Stimulated activated CD8-positive, alpha-beta memory T cell treated with anti-CD3 and anti-CD28 coated beads, Interleukin-15, amount 100 ng/mL, for 4 hours (primary cell): ENCODE results near the gene ARMC9.
"Not testable (repeated sequence)": the region's sequence is repeated elsewhere in the genome, so short reads cannot be mapped to it uniquely, and the experiment has no call there.

ENCODE experiments used
- DNase-seq, 2 donors: peaks; one replicate each; pipeline ENCODE4 v3.0.0-alpha.2; 2020; ENCODE audit warnings: low read depth in 2 of 2

Gene ARMC9

DNA sequence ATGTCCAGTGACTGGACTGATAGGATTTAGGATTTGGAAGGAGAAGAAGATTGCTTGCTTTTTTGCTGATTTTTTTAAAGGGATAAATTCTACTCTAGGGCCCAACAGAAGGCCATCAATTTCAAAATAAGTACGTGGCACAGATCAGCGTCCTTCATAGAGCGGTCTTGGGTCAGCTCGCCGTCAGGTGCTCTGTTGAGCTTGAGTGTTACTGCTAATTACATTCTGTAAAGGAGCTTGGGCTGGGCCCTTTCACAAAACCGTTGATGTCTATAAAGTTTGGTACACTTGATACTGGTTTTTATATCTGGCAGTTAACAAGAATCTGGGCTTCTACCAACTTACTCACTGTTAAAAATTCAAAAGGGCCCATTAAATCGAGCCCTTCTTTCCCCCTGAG lies 45.4 kb downstream of the ARMC9 start:
- no peak for DNase-seq

DNA sequence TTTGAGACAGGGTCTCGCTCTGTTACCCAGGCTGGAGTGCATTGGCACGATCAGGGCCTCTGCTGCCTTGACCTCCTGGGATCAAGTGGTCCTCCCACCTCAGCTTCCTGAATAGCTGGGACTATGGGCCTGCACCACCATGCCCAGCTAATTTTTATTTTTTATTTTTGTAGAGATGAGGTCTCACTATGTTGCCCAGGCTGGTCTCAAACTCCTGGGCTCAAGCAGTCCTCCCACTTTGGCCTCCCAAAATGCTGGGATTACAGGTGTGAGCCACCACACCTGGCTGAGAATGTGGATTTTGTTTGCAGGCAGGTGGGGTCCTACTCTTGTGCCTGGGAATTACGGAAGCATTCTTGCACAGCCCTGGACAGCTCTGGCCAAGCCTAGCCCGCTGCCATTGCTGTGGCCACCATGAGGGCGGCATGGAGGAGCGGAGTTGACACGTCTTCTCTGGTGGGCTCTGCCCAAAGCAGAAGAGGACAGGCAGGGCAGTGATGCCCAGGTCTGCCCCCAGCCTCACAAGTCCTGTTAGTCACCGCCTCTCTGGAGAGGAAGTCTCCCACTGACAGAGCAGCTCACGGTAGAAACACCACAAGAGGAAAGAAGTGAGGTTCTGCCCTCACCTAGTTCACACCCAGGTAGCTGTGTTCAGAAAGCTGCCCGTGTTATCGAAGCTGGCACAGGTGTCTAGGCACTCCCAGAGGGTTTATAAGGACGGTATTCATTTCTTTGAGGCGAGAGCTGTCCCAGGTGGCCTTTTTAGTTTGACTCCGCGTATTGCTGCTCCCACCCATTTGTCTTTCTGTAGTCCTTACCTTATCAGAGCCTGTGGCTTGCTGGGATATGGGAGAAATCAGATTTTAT lies 46.2 kb downstream of the ARMC9 start:
- no peak for DNase-seq

DNA sequence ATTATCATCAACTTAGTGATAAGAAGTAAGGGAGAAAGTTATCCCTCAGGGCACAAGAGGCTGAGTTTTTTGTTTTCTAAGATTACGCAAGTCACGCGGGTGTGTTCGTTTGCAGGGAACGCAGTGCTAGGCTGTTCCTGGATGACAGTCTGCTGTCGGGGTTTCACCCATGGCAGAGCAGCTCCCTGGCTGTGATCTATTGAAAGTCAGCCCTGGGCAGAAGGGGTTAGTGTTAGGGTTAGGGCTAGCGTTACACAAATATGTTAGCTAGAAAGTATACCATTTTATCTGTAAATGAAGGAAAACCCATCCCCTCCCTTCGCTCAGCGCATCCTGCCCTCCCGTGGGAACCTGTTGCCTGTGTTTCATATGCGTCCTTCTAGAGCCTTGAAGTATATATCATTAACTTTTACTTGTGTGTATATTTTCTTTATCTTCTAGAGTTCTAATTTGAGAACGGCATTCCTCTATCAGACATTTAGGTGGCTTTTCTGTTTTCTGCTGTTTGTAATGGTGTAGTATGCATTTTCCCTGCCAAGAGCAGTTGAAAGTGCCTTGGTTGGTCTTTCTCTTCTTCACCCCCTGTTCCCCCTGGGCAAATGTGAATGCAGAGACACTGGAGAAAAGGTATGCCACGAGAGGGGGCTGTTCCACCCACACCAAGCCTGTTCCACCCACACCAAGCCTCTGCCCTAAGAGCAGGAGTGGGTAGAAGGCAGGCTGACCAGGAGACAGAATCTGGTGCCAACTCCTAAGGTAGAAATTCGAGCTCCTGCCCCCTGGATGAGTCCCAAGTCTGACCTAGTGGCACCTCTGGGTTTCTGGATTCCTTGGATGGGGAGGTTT lies 47.0 kb downstream of the ARMC9 start:
- no peak for DNase-seq

DNA sequence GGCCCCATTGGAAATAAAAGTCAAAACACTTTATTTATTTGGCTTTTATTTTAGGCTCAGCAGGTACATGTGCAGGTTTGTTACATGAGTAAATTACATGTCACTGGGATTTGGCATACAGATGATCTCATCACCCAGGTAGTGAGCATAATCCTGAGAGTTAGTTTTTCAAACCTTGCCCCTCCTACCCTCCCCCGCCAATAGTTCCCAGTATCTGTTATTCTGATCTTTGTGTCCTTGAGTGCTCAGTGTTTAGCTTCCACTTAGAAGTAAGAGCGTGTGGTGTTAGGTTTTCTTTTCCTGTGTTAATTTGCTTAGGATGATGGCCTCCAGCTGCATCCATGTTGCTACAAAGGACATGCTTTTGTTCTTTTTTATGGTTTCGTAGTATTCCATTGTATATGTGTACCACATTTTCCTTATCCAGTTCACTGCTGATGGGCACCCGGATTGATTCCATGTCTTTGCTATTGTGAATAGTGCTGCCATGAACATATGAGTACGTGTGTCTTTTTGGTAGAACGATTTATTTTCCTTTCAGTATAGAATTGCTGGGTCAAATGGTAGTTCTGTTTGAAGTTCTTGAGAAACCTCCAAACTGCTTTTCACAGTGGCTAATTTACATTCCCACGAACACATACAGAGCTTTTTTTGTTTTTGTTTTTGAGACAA lies 47.9 kb downstream of the ARMC9 start:
- no peak for DNase-seq

DNA sequence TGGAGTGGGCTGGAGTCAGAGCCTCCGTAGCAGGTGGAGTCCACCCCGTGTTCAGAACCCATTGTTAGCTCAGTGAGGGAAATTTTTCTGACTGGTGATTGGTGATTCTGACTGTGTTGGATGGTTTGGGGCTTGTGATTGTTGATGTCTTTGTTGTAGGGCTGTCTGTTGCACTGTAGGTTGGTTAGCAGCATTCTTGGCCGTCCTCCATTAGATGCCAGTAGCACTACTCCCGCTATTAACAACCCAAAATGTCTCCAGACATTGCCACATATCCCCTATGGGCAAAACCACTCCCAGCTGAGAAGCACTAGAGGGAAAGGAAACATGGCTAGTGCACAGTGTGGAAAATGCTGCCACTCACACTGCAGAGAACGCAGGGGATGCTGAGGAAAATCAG lies 51.7 kb downstream of the ARMC9 start:
- no peak for DNase-seq

DNA sequence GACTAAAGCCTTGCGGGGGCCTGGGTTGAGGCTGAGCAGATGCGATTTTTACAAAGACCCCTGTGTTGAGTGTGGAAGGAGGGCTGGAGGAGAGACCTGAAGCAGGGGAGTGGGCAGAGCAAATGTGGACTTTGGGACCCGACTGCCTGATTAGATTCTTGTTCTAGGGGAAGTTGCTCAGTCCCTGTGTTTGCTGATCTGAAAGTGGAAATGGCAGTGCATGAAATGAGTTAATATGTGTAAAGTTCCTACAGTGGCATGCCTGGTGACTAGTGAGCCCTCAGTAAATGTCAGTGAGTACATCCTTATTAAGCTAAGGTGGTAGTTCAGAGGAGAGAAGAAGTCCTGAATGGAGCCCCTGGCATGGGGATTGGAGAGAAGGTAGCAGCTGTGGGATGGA lies 52.3 kb downstream of the ARMC9 start:
- DNase-seq: no peak

DNA sequence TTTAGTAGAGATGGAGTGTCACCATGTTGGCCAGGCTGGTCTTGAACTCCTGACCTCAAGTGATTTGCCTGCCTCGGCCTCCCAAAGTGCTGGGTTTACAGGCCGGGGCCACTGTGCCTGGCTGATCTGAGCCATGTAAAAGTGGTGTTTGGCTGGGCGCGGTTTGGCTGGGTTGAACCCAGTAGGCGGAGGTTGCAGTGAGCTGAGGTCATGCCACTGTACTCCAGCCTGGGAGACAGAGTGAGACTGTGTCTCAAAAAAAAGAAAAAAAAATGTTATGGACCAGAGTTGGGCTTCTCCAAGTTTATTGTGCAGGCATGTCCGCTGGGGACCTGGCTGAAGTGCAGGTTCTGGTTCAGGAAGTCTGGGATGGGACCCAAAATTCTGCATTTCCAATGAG lies 54.9 kb downstream of the ARMC9 start:
- not testable (repeated sequence) for DNase-seq

DNA sequence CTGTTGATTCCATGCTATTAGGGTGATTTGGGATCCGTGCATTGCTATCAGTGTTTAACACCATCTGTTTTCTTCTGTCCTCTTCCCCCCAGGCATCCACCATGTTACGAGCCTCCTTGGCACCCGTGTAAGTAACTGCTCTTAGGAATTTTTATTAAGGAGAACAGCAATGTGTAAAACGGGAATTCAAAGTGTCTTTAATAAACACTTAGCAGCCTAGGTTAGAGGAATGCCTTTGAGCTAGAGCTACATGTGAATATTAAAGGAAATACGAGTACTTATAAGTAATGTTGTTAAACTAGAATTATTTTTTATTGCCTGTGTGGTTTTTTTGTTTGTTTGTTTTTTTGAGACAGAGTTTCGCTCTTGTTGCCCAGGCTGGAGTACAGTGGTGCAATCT lies 58.1 kb downstream of the ARMC9 start:
- no peak for DNase-seq

DNA sequence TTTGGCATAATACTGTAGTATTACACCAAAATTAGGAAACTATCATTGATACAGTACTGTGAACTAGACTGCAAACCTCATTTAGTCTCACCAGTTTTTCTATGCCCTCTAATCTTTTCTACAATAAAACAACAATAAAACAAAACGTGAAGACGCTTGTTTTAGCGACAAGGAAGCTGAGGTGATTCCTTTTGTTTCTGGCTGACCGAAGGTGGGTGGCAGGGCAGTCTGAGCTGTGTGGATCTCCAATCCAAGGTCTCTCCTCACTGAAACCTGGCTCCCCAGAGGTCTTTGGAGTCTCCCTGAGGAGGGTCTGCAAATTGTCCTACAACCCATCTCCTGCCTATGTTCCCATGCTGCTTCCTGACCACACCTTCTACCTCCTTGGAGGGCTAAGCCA lies 59.3 kb downstream of the ARMC9 start:
- DNase-seq: no peak

DNA sequence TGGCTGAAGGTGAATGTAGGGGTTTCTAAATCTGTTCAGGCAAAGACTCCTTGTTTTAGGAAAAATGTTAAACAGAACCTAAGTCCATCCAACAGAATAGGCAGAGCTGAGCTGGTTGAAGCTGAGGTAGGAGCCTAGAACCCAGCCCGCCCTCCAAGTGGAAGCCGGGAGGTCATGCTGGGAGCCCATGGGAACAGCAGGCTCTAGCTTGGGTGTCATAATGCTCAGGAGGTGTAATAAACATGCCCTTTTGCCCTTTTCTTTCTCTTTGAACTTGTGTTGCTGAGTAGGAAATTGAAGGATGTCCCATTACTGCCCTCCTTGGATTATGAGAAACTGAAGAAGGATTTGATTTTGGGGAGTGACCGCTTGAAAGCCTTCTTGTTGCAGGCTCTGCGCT lies 60.3 kb downstream of the ARMC9 start:
- no peak for DNase-seq

DNA sequence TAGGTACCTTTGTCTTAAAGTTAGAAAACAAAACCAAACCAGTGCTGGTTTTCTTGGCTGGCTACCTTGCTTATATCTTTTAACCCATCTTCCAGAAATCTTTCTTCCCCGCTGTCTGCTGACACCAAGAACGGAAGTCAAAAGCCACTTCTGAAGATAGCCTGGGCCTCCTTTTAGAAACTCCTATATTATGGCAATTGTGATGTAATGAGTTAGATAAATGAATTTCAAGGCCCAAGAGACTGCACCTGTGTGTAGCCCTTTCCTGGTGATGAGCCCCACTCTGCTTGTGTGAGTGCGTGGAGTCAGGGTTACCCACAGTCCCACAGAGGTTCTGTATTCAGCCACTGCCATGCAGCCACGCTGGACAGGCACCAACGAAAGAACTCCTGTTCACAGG lies 60.7 kb downstream of the ARMC9 start:
- no peak for DNase-seq

DNA sequence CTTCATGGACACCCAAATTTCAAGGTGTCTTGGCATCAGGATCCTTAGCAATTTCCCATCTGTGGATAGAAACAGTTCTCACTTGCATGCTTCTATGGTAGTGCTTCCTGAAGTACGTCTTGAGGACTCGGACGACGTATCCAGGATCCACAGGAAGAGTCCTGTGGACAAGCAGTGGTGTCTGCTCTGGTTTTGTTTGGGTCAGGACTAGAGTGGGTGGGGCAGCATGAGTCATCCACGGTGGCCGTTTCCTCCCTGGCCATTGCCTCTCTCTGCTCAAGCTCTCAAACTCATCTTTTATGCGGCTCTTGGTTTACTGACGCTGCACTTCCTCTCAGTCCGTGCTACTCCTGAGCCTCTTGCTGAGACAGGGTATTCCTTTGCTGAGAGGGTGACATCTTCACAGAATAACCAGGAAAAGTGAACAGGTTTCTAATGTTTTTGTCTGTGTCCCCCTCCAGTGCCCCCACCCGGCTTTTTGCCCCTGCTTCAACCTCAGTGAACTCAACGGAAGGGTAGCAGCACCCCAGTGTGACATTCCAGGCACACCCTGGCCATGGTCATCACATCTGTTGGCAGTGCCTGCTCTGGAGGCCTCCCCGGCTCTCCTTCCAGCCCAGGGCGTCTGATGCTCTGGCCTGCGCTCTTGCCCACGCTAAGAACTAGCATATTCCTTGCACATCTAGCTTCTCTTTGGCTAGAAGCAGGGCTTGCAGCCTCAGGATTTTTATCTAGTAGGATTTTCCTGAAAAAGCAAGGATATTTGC lies 62.2 kb downstream of the ARMC9 start:
- no peak for DNase-seq

DNA sequence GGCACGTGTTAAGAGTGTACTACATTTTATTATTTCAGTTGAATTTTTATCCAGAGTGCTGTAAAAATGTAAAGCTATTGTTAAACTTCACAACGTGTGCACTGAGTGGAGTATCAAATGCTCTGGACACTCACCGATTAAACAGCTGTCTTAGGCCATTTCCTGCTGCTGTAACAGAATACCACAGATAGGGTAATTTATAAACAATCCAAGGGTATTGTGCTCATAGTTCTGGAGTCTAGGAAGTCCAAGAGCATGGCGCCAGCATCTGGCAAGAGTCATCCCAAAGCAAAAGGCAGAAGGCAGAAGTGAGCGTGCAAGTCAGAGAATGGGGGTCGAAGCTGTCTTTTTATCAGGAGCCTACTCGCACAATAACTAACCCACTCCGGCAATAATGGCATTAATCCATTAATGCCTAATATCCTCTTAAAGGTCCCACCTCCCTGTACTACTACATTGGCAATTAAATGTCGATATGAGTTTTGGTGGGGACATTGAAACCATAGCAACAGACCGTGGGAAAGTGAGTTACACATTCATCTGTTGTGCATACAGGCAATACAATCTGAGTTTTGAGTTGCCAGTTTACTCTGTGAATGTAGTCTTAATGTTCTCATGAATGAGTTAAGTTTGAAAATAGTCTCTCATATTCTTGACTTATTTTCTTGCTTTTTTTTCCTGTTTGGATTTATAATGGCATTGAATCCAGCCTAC lies 64.8 kb downstream of the ARMC9 start:
- no peak for DNase-seq

DNA sequence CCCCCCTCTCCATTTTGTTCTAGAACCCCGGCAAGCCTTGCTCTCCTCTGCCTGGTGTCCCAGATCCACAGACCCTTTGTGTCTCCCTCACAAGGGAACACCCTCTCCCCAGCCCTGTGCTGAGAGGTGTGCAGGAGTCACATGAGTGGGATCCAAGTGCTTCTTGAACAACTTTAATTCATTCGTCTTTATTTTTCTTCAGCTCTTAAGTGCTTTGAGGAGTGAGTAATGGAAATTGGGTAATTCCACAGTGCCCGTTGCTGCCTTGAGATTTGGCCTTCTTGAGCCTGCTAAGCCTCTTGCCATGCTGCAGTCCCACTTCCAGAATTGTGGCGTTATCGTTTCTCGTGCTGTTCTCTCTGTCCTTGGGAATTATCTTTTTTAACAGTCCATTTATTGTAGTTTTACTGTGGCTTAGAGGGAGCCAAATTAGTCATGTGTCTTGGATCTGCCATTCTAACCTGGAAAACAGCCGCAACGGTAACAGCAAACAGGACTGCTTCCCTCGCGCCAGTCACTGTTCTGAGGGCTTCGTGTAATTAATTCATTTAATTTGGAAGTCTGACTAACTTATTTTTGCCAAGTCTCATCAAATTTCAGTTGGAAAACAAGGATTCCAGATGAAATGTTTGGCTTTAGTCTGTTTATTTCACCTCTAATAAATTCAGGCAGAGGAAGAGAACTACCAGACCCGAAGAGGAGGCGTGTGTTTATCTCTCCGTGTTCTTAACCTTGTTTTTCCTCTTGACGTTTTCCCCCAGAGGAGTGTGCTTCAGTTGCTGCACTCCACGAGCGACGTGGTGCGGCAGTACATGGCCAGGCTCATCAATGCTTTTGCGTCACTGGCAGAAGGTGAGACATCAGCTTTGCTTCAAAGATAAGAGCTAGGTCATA lies 72.0 kb downstream of the ARMC9 start:
- DNase-seq: no peak

DNA sequence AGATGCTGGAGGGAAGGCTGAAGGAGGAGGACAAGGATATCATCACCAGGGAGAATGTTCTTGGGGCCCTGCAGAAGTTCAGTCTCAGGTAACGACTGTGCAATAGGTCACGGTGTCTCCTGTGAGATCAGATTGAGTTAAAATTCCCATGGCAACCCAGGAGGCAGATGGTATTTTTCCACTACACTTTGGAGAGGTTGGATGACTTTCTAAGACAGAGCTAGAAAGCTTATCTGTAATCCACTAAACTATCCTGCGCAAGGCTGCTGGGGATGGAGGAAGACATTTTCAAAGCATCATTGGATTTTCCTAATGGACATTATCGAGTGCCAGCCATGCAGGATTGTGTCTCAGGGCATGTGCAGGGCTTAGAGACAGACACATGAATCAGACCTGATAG lies 74.6 kb downstream of the ARMC9 start:
- no peak for DNase-seq

DNA sequence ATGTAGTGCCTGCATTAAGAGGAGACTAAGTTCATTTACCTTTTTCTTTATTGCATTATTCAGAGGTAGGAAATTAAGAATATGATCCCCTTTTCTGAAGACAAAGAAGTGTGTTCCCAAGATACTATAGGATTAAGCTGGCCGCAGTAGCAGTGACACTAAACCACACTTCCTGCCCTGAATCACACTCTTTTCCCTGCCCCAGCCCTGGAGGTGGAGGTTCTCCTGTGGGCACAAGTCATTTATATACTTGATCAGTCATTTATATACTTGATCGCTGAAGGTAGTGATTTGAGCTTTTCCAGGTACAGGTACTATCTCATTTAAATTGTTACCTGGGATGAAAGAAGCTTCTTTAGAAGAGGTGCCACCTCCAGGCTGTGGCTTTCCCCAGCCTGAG lies 78.6 kb downstream of the ARMC9 start:
- no peak for DNase-seq

DNA sequence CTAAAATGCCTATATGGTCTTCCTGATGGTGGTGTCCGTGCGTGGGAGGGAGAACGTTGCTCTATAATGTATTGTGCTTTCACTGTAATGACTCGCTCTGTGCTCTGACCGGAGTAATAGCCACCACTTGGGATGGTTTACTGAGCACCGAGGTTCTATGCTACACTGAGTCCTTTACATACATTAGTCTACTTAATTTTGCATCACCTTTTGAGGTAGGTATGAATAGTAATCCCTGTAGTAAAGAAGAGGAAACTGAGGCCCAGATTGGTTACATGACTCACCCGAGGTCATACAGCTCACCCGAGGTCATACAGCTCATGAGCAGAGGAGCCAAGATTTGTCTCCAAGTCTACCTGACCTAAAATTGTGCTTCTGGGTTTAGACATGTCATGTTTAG lies 79.5 kb downstream of the ARMC9 start:
- no peak for DNase-seq

DNA sequence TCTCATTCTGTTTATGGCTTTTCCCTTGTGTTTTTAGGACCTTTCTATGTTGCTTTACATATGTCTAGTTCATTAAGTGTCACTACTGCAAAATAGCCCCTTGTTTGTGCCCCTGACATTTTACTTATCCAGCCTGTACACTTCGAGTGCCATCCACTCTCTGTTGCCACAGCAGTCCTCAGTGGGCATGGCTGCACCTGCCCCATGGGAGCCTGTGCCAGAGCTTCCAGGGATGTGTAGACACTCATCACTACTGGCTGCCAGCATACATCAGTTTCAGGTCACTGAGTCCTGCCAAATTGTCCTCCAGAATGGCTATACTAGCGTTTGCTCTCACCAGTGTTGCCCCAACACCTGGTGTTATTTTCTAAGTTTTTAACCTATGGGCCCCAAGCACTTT lies 80.4 kb downstream of the ARMC9 start:
- no peak for DNase-seq

DNA sequence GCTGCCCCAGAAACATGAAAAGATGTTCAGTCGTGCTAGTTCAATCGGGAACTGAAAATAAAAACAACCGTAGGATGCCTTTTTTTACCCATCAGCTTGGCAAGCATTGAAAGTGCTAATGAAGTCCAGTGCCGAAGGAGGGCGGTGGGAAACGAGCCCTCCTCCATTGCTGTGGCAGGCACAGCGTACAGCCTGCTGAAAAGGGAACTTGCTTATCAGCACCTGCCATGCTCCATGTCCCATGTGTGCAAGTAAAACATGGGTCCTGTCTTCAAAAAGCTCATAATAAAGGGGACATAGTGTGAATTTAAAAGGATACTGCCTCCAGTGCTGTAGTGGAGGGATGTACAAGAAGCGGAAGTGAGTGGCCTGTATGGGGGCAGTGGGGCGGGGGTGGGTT lies 82.4 kb downstream of the ARMC9 start:
- no peak for DNase-seq

DNA sequence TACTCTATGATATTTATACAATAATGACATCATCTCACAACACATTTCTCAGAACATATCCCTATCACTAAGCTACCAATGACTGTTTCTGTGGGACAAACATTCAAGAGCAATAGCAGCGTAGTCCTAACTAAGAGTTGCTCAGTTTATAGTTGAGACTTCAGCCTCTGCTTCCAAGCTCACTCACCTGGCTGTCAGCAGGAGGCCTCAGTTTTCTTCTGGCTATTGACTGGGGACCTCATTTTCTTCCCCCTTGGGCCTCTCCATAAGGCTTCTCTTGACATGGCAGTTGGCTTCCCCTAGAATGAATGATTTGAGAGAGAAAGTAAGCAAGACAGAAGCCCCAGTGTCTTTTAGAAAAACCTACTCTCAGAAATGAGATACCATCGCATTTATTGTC lies 85.9 kb downstream of the ARMC9 start:
- DNase-seq: no peak
